K562 (cell line): ENCODE measurements around the gene OSCP1. TPM values are rescaled to one million over a fixed set of nuclear protein-coding genes. Genes with fewer than 3 reads are reported as not detected.

Experiments used
- ATF1 ChIP-seq, 2 experiments: fragments of 450-650 bp in 1 of 2; IDR thresholded peaks; 2 replicates each; pipeline ENCODE4 v1.6.1; 2016; ENCODE audit warnings: missing compliant biosample characterization in 1 of 2, missing genetic modification characterization in 1 of 2
- CBFA2T2 ChIP-seq: fragments of 450-650 bp; conservative IDR thresholded peaks from 2 replicates; pipeline ENCODE4 v1.6.1; 2017; ENCODE audit warnings: mild to moderate bottlenecking
- KHSRP ChIP-seq: fragments of 450-650 bp; IDR thresholded peaks from 2 replicates; pipeline ENCODE4 v1.6.1; 2017
- NONO ChIP-seq, 2 experiments: fragments of 200-400 bp in 1 of 2; fragments of 450-650 bp in 1 of 2; formaldehyde crosslinking in 1 of 2; IDR thresholded peaks; 2 replicates each; pipeline ENCODE4 v1.6.1; 2017; ENCODE audit warnings: low read depth in 2 of 2, mild to moderate bottlenecking in 2 of 2, moderate library complexity in 2 of 2, low read length in 1 of 2
- NR2C2 ChIP-seq, 2 experiments: fragments of 200-800 bp in 1 of 2; sonication (Bioruptor generic) in 1 of 2; sonication (generic) in 1 of 2; formaldehyde crosslinking in 1 of 2; IDR thresholded peaks; 2 replicates each; pipeline versions ENCODE4 v1.6.1 to v1.8.0; 2016 to 2022; ENCODE audit warnings: mild to moderate bottlenecking in 1 of 2, missing compliant biosample characterization in 1 of 2, missing genetic modification characterization in 1 of 2, missing genetic modification reagents in 1 of 2
- RBM39 ChIP-seq: fragments of 200-400 bp; formaldehyde crosslinking; optimal IDR thresholded peaks from 2 replicates; pipeline ENCODE3; 2018; ENCODE audit warnings: low read depth, low read length
- REST ChIP-seq, 2 experiments: fragments of 450-650 bp; formaldehyde crosslinking in 1 of 2; IDR thresholded peaks; 2 replicates each; pipeline versions ENCODE4 v1.4.0 to v1.6.1; 2014 to 2020; ENCODE audit warnings: mild to moderate bottlenecking in 2 of 2, borderline replicate concordance in 1 of 2, low read depth in 1 of 2
- RFX7 ChIP-seq: fragments of 250-450 bp; sonication (Bioruptor Pico); IDR thresholded peaks from 2 replicates; pipeline ENCODE4 v1.5.1; 2021; ENCODE audit warnings: mild to moderate bottlenecking
- SP2 ChIP-seq: IDR thresholded peaks from 2 replicates; pipeline ENCODE4 v1.6.1; 2011; ENCODE audit warnings: mild to moderate bottlenecking, low read depth, low read length, moderate library complexity; ENCODE audit not compliant: poor library complexity, severe bottlenecking; ENCODE audit errors: extremely low read depth
- SREBF2 ChIP-seq: sonication (generic); formaldehyde crosslinking; IDR thresholded peaks from 2 replicates; pipeline ENCODE4 v1.4.0; 2020; ENCODE audit warnings: mild to moderate bottlenecking, missing genetic modification reagents
- XRCC5 ChIP-seq: fragments of 200-400 bp; formaldehyde crosslinking; IDR thresholded peaks from 2 replicates; pipeline ENCODE4 v1.6.1; 2017; ENCODE audit warnings: low read depth, mild to moderate bottlenecking, low read length
- ZBTB26 ChIP-seq: fragments of 450-650 bp; formaldehyde crosslinking; IDR thresholded peaks from 2 replicates; pipeline ENCODE4 v1.4.0; 2022; ENCODE audit warnings: missing genetic modification characterization
- ZNF274 ChIP-seq: IDR thresholded peaks from 2 replicates; pipeline ENCODE4 v1.6.1; 2011; ENCODE audit warnings: low read depth, mild to moderate bottlenecking, low read length, moderate library complexity, borderline replicate concordance
- ZNF395 ChIP-seq: fragments of 200-800 bp; sonication (Bioruptor generic); IDR thresholded peaks from 2 replicates; pipeline ENCODE4 v1.6.1; 2017; ENCODE audit warnings: missing genetic modification characterization, missing compliant biosample characterization
- ZNF766 ChIP-seq: fragments of 200-800 bp; sonication (Bioruptor generic); conservative IDR thresholded peaks from 2 replicates; pipeline ENCODE4 v1.6.1; 2016; ENCODE audit warnings: missing genetic modification characterization, missing compliant biosample characterization
- polyA plus RNA-seq, 8 experiments: library from polyadenylated mRNA; depleted of rRNA in 4 of 8; stranded (reverse) in 5 of 8; unstranded in 3 of 8; fragments of >200 nt; fragmentation: Nextera tagmentation in 2 of 8; fragmentation: Illumina TruSeq in 1 of 8; extraction: Ambion mirVana in 2 of 8; extraction: Trizol in 1 of 8; gene quantifications; 2 replicates each; pipeline versions ENCODE4 v1.2.1 to v1.2.3, GENCODE V29; 2011 to 2014; ENCODE audit warnings: inconsistent platforms in 1 of 8, missing spikeins in 1 of 8
- total RNA-seq, 7 experiments: library from RNA; depleted of rRNA in 6 of 7; stranded (reverse); fragments of >200 nt in 6 of 7; fragmentation: Illumina TruSeq in 2 of 7; extraction: Trizol in 2 of 7; gene quantifications; 2 replicates each; pipeline versions ENCODE4 v1.2.1 to v1.2.3, GENCODE V29; 2011 to 2021; ENCODE audit warnings: low replicate concordance in 1 of 7

Gene OSCP1
- total and polyA plus RNA-seq, 9 of the 15 experiments (the other 6 are each of a cell fraction or from before 2014, with no cell fraction given), result 0.15 to 0.40 (median 0.33) TPM; not detected in 5

GRCh38 chr1:36386265-36387140 lies 63.7 kb downstream of the OSCP1 start (continued):
- TF ChIP-seq RFX7 (CRISPR knock-in tag) (no peak), KHSRP (no peak), ZNF274 (no peak), SREBF2 (CRISPR knock-in tag) (no peak), SP2 (no peak), REST (IDR thresholded peaks at IDR 0.05; ENCODE audit: borderline replicate concordance) (peak; percentile 44; the same call in 1 of the 2 replicates), REST (CRISPR knock-in tag; IDR thresholded peaks at IDR 0.05; ENCODE audit: low read depth) (0 out of 2 replicates have a peak, but pooled peaks have one; percentile 65), ZBTB26 (peak; percentile 81), CBFA2T2 (no peak), ATF1 (CRISPR knock-in tag; IDR thresholded peaks at IDR 0.05) (no peak), ATF1 (tag; IDR thresholded peaks at IDR 0.05) (peak; percentile 84), ZNF766 (peak; percentile 94), ZNF395 (CRISPR knock-in tag) (peak; percentile 92), XRCC5 (peak; percentile 66; the same call in 1 of the 2 replicates), NR2C2 (CRISPR knock-in tag; IDR thresholded peaks at IDR 0.05) (peak; percentile 45; the same call in 1 of the 2 replicates), NR2C2 (tag; IDR thresholded peaks at IDR 0.05) (peak; percentile 90), NONO (IDR thresholded peaks at IDR 0.05; ENCODE audit: low read depth in 2 of 2, low read length in 1 of 2) (no peak; a peak in 1 of 4 replicates), RBM39 (no peak)
